Tibial nerve (tissue), 4 donors: ENCODE data around the gene CCDC18. TPM values are rescaled to one million over a fixed set of nuclear protein-coding genes. Genes with fewer than 3 reads are reported as not detected.
"Not testable (repeated sequence)": the region's sequence is repeated elsewhere in the genome, so short reads cannot be mapped to it uniquely, and the experiment has no call there.

Experiments
- DNase-seq, 2 donors: peaks; one replicate each; pipeline ENCODE4 v3.0.0-alpha.2; 2019; ENCODE audit warnings: low spot score in 2 of 2
- H3K27ac ChIP-seq, 4 donors: fragments of 200-600 bp; sonication (generic) in 3 of 4; one replicate each; pipeline ENCODE4 v1.5.1; 2017 to 2019; ENCODE audit warnings: mild to moderate bottlenecking in 1 of 4
- H3K27me3 ChIP-seq, 2 donors: fragments of 200-600 bp; sonication (generic) in 1 of 2; one replicate each; pipeline versions ENCODE4 v1.5.1 to v1.6.0; 2017 to 2019
- H3K36me3 ChIP-seq, 3 donors: fragments of 200-600 bp; sonication (generic); one replicate each; pipeline ENCODE4 v1.5.1; 2018 to 2019
- H3K4me1 ChIP-seq, 4 donors: fragments of 200-600 bp; sonication (generic) in 3 of 4; one replicate each; pipeline ENCODE4 v1.5.1; 2017 to 2019
- H3K4me3 ChIP-seq, 4 donors: fragments of 200-600 bp; sonication (generic) in 3 of 4; one replicate each; pipeline ENCODE4 v1.5.1; 2017 to 2019; ENCODE audit warnings: mild to moderate bottlenecking in 1 of 4, moderate library complexity in 1 of 4
- H3K9me3 ChIP-seq, 4 donors: fragments of 200-600 bp; sonication (generic) in 3 of 4; one replicate each; pipeline ENCODE4 v1.5.1; 2017 to 2019
- CTCF ChIP-seq, 5 experiments: fragments of 200-600 bp in 3 of 5; fragments of 450-650 bp in 2 of 5; sonication (generic) in 3 of 5; IDR thresholded peaks; one replicate each; pipeline ENCODE4 v1.5.1; 2016 to 2019; ENCODE audit warnings: antibody characterized with exemption in 5 of 5, mild to moderate bottlenecking in 3 of 5, moderate library complexity in 2 of 5
- EP300 ChIP-seq, 2 donors: sonication (generic); formaldehyde crosslinking; IDR thresholded peaks; one replicate each; pipeline ENCODE4 v1.6.1; 2017; ENCODE audit warnings: antibody characterized with exemption in 2 of 2, mild to moderate bottlenecking in 1 of 2
- POLR2A ChIP-seq, 2 donors: fragments of 450-650 bp; IDR thresholded peaks; one replicate each; pipeline ENCODE4 v1.6.1; 2017; ENCODE audit warnings: antibody characterized with exemption in 2 of 2, mild to moderate bottlenecking in 2 of 2, moderate library complexity in 2 of 2
- WGBS, 2 donors: methylation state at CpG; one replicate each; pipeline ENCODE4 v1.1.5; 2018; 5-methylcytosine and 5-hydroxymethylcytosine counted together
- total RNA-seq, 4 donors: library from RNA; depleted of rRNA; stranded (reverse); fragments of >200 nt; gene quantifications; one replicate each; pipeline ENCODE4 v1.1.0, GENCODE V29; 2016

CCDC18 gene
- total RNA-seq, 4 donors from 2014 or later, result 2.2 to 16.0 (median 8.7) TPM

- TF ChIP-seq CTCF (IDR thresholded peaks at IDR 0.05) (no peak), POLR2A (IDR thresholded peaks at IDR 0.05) (no peak), EP300 (IDR thresholded peaks at IDR 0.05) (no peak)
- Histone ChIP-seq H3K36me3 (peaks cover 0 to 10% (median 0%) of the 10 kb centered on the region in 3 donors), H3K4me3 (no peak overlapping the region), H3K27ac (no peak overlapping the region), H3K27me3 (no peaks in the 10 kb centered on the region), H3K4me1 (no peaks in the 10 kb centered on the region), H3K9me3 (peaks cover 0 to 12% (median 5%) of the 10 kb centered on the region in 4 donors)
- DNase-seq, result no peak
- 90 to 93% methylated on average over 2 of the region's 2 CpGs for WGBS, 2 donors
These were observed 15.7 kb upstream of the CCDC18 start for GRCh38 chr1:93164816-93165215.

- H3K4me3 ChIP-seq, H3K4me1 ChIP-seq, H3K27me3 ChIP-seq, H3K27ac ChIP-seq, DNase-seq: not testable (repeated sequence)
- 82 to 95% methylated on average over 1 of the region's 1 CpG for WGBS, 2 donors
- Histone ChIP-seq H3K9me3 (peaks cover 0 to 18% (median 5%) of the 10 kb centered on the region in 4 donors), H3K36me3 (peaks cover 0 to 16% (median 0%) of the 10 kb centered on the region in 3 donors)
These were observed 14.6 kb upstream of the CCDC18 start for GRCh38 chr1:93165895-93166294.

GRCh38 chr1:93167006-93167405 lies 13.5 kb upstream of the CCDC18 start:
- peaks cover 0 to 5% (median 0%) of the 10 kb centered on the region in 4 donors for H3K4me1 ChIP-seq

GRCh38 chr1:93170141-93170678 lies 10.3 kb upstream of the CCDC18 start:
- not testable (repeated sequence) for H3K27me3 ChIP-seq, H3K4me3 ChIP-seq, H3K27ac ChIP-seq, DNase-seq
- H3K36me3 ChIP-seq, result peaks cover 0 to 24% (median 0%) of the 10 kb centered on the region in 3 donors
- peaks cover 0 to 18% (median 5%) of the 10 kb centered on the region in 4 donors for H3K9me3 ChIP-seq
- peaks cover 0 to 29% (median 3%) of the 10 kb centered on the region in 4 donors for H3K4me1 ChIP-seq
- WGBS, 2 donors, result 98% methylated on average over 17 to 31 of the region's 36 CpGs

More at GRCh38 chr1:93167006-93167405, 13.5 kb upstream of the CCDC18 start:
- H3K36me3 ChIP-seq, result peaks cover 0 to 17% (median 0%) of the 10 kb centered on the region in 3 donors
- TF ChIP-seq POLR2A (IDR thresholded peaks at IDR 0.05) (no peak), EP300 (IDR thresholded peaks at IDR 0.05) (no peak), CTCF (IDR thresholded peaks at IDR 0.05) (no peak)
- H3K9me3 ChIP-seq, result peaks cover 0 to 18% (median 5%) of the 10 kb centered on the region in 4 donors
- DNase-seq, result no peak
- no peak overlapping the region for H3K4me3 ChIP-seq
- H3K27ac ChIP-seq, result no peak overlapping the region
- no peaks in the 10 kb centered on the region for H3K27me3 ChIP-seq

GRCh38 chr1:93171549-93172034 lies 8.9 kb upstream of the CCDC18 start:
- no peak overlapping the region for H3K27ac ChIP-seq
- TF ChIP-seq POLR2A (IDR thresholded peaks at IDR 0.05) (no peak), CTCF (IDR thresholded peaks at IDR 0.05) (no peak), EP300 (IDR thresholded peaks at IDR 0.05) (no peak)
- H3K4me3 ChIP-seq, result no peak overlapping the region
- no peaks in the 10 kb centered on the region for H3K27me3 ChIP-seq
- peaks cover 0 to 24% (median 0%) of the 10 kb centered on the region in 3 donors for H3K36me3 ChIP-seq
- H3K4me1 ChIP-seq, result peaks cover 0 to 38% (median 3%) of the 10 kb centered on the region in 4 donors
- DNase-seq, result no peak
- peaks cover 0 to 18% (median 5%) of the 10 kb centered on the region in 4 donors for H3K9me3 ChIP-seq
- 42 to 47% methylated on average over 1 of the region's 1 CpG for WGBS, 2 donors

GRCh38 chr1:93172778-93173177 lies 7.7 kb upstream of the CCDC18 start:
- Histone ChIP-seq H3K27ac (no peak overlapping the region), H3K9me3 (peaks cover 0 to 9% (median 2%) of the 10 kb centered on the region in 4 donors), H3K4me1 (peaks cover 0 to 48% (median 7%) of the 10 kb centered on the region in 4 donors), H3K36me3 (peaks cover 0 to 24% (median 0%) of the 10 kb centered on the region in 3 donors), H3K4me3 (no peak overlapping the region), H3K27me3 (no peaks in the 10 kb centered on the region)
- 10 to 23% methylated on average over 1 of the region's 1 CpG for WGBS, 2 donors
- TF ChIP-seq POLR2A (IDR thresholded peaks at IDR 0.05) (no peak), CTCF (IDR thresholded peaks at IDR 0.05) (no peak), EP300 (IDR thresholded peaks at IDR 0.05) (no peak)
- DNase-seq, result no peak

GRCh38 chr1:93174638-93175037 lies 5.9 kb upstream of the CCDC18 start:
- 95% methylated on average over 3 of the region's 3 CpGs for WGBS, 2 donors
- H3K27ac ChIP-seq, H3K9me3 ChIP-seq, H3K27me3 ChIP-seq, DNase-seq, H3K4me3 ChIP-seq: not testable (repeated sequence)
- Histone ChIP-seq H3K4me1 (peaks cover 0 to 60% (median 13%) of the 10 kb centered on the region in 4 donors), H3K36me3 (peaks cover 0 to 17% (median 0%) of the 10 kb centered on the region in 3 donors)
